Small intestine (tissue), 7 donors: ENCODE measurements around the gene FCF1. TPM values are rescaled to one million over a fixed set of nuclear protein-coding genes. Genes with fewer than 3 reads are reported as not detected.
"Not testable (repeated sequence)": the region's sequence is repeated elsewhere in the genome, so short reads cannot be mapped to it uniquely, and the experiment has no call there.

Source experiments
- DNase-seq, 2 donors: peaks; one replicate each; pipeline versions ENCODE4 v3.0.0 to v3.0.0-alpha.2; 2013
- FAIRE-seq: peaks from 2 replicates; lab custom pipeline; 2012; peaks lifted over from hg19 to GRCh38; lab: Jason Lieb, UNC
- H3K27ac ChIP-seq, 3 donors: one replicate each; pipeline ENCODE4 v1.5.1; 2013; ENCODE audit warnings: low read length in 2 of 3, mild to moderate bottlenecking in 2 of 3, control low read depth in 1 of 3, inconsistent platforms in 1 of 3, low read depth in 1 of 3, moderate library complexity in 1 of 3
- H3K27me3 ChIP-seq, 3 donors: one replicate each; pipeline ENCODE4 v1.6.1; 2013; ENCODE audit warnings: low read length in 3 of 3, inconsistent platforms in 1 of 3; ENCODE audit not compliant: control insufficient read depth in 3 of 3, insufficient read depth in 3 of 3
- H3K36me3 ChIP-seq, 3 donors: one replicate each; pipeline ENCODE4 v1.6.1; 2013; ENCODE audit warnings: low read length in 3 of 3, inconsistent platforms in 1 of 3, low read depth in 1 of 3, mild to moderate bottlenecking in 1 of 3, moderate library complexity in 1 of 3; ENCODE audit not compliant: control insufficient read depth in 3 of 3, insufficient read depth in 2 of 3
- H3K4me1 ChIP-seq, 3 donors: one replicate each; pipeline ENCODE4 v1.6.1; 2013; ENCODE audit warnings: low read length in 2 of 3, inconsistent platforms in 1 of 3, low read depth in 1 of 3, mild to moderate bottlenecking in 1 of 3, moderate library complexity in 1 of 3; ENCODE audit not compliant: control insufficient read depth in 3 of 3, insufficient read depth in 2 of 3
- H3K4me3 ChIP-seq, 3 donors: one replicate each; pipeline ENCODE4 v1.5.1; 2013; ENCODE audit warnings: low read length in 3 of 3, control low read depth in 1 of 3, inconsistent platforms in 1 of 3, low read depth in 1 of 3, mild to moderate bottlenecking in 1 of 3, moderate library complexity in 1 of 3
- H3K9me3 ChIP-seq, 2 donors: one replicate each; pipeline ENCODE4 v1.6.1; 2013; ENCODE audit warnings: low read depth in 1 of 2, low read length in 1 of 2; ENCODE audit not compliant: control insufficient read depth in 2 of 2, insufficient read depth in 1 of 2
- WGBS, 3 donors: extraction: QIAGEN DNeasy Blood & Tissue Kit; methylation state at CpG; one replicate each; pipeline ENCODE4 v1.1.7; 2013; 5-methylcytosine and 5-hydroxymethylcytosine counted together
- polyA plus RNA-seq, 4 donors: library from polyadenylated mRNA; stranded (reverse) in 3 of 4; unstranded in 1 of 4; fragments of 200-250 nt in 3 of 4; fragments of 120-200 nt in 1 of 4; gene quantifications; one replicate each; pipeline versions ENCODE4 v1.2.1 to v1.2.3, GENCODE V29; 2013
- donor health status: healthy with polysubstance abuse.
- donor health status: control.
- donor health status: control.
- donor health status: Bipolar disorder and iron deficiency.
- donor health status: healthy.

Gene FCF1
- polyA plus RNA-seq, 4 donors, result 11.9 to 40.0 (median 23.8) TPM

DNA sequence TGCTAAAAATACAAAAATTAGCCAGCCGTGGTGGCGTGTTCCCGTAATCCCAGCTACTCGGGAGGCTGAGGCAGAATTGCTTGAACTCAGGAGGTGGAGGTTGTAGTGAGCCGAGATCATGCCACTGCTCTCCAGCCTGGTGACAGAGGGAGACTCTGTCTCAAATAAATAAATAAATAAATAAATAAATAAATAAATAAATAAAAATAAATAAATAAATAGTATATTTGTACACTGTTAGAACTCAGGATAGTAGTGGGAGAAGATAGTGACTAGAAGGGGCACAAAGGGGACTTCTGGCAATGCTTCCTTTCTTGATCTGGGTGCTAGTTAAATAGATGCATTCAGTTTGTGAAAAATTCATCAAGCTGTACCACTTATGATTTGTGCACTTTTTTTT, 45.6 kb downstream of the FCF1 start:
- not testable (repeated sequence) for FAIRE-seq, H3K9me3 ChIP-seq, H3K4me1 ChIP-seq, H3K27ac ChIP-seq, H3K36me3 ChIP-seq, H3K27me3 ChIP-seq, H3K4me3 ChIP-seq, DNase-seq
- 89 to 97% (median 97%) methylated on average over 5 of the region's 5 CpGs for WGBS, 3 donors

DNA sequence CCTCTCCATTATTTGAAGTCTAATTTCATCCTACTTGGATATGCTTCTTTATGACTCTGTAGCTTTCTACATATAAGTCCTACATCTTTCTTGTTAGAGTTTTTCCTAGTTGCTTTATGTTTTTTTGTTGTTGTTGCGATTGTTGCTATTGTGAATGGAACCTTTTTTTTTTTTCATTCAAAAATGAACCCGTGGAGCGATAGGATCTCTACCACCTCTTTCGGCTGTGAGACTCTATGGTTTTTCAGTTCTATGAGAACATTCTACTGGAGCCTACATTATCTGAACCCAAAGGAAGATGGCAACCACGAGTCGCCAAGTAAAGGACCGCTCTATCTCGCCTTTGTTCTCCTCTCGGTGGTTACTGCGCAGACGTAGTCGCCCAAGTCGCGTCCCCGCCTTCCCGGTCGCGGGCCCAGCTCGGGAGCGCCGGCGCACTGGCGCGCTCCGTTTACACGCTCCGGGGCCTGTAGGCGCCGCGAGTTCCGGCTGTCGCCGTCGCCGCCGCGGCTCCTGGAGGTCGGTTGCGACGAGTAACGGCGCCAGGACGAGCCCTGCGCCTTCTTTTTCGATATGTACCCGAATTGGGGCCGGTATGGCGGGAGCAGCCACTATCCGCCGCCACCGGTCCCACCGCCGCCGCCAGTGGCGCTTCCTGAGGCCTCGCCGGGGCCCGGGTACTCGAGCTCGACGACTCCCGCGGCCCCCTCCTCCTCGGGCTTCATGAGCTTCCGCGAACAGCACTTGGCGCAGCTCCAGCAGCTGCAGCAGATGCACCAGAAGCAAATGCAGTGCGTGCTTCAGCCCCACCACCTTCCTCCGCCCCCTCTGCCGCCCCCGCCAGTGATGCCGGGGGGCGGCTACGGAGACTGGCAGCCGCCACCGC, 50.2 kb downstream of the FCF1 start, which contains the start of gene YLPM1:
YLPM1 (plus strand) TSS at position 400 of the 886 bp plus-strand sequence; CDS start at position 574, 174 bp downstream.
- Histone ChIP-seq H3K27me3 (no peaks in the 10 kb centered on the region), H3K4me3 (peak within 1 kb of the TSS; percentile 90 to 97 (median 96)), H3K36me3 (peaks cover 0 to 3% (median 0%) of the 10 kb centered on the region in 3 donors), H3K4me1 (peaks cover 0 to 5% (median 0%) of the 10 kb centered on the region in 3 donors), H3K9me3 (no peaks in the 10 kb centered on the region), H3K27ac (peak within 1 kb of the TSS; percentile 86 to 96 (median 87))
- 0 to 1% (median 1%) methylated on average over 58 to 76 of the region's 76 CpGs for WGBS, 3 donors
- DNase-seq, result peak; percentile 97 to 98
- FAIRE-seq, result no peak

DNA sequence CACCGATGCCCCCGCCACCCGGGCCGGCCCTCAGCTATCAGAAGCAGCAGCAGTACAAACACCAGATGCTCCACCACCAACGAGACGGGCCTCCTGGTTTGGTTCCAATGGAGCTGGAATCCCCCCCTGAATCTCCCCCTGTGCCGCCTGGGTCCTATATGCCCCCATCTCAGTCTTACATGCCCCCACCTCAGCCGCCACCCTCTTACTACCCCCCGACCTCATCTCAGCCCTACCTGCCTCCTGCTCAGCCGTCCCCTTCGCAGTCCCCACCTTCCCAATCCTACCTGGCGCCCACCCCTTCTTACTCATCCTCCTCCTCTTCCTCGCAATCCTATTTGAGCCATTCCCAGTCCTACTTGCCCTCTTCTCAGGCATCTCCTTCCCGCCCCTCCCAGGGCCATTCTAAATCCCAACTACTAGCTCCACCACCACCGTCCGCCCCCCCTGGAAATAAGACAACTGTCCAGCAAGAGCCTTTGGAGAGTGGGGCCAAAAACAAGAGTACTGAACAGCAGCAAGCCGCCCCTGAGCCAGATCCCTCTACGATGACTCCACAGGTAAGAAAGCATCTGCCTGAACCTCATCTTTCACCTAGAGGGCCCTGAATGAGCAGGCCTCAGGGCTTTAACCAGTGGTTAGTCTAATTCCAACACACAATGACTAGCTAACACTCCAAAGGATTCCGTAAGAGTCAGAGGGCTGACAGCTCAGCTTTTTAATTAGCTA, 51.0 kb downstream of the FCF1 start:
- H3K9me3 ChIP-seq, result no peaks in the 10 kb centered on the region

DNA sequence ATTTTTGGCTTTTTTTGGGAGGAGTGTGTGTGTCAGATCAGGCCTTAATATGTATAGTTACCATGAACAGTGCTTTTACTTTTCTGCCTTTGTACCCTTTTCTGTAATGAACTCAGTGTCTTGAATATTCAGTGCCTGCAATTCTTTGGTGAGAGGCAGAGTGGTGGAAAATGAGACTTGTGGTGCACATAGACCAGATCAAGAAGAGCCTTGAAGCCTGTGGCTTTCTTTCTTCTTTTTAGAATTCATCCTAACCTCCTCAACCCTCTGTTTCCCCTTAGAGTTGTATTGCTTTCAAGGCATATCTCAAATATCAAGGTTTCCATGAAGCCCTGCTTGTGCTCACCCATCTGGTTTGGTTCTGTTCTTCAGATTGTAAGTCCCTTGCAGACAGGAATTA, 52.8 kb downstream of the FCF1 start:
- peaks cover 0 to 5% (median 0%) of the 10 kb centered on the region in 3 donors for H3K36me3 ChIP-seq
- no peaks in the 10 kb centered on the region for H3K9me3 ChIP-seq
- H3K4me1 ChIP-seq, result peaks cover 0 to 5% (median 0%) of the 10 kb centered on the region in 3 donors
- DNase-seq (no peak), FAIRE-seq (no peak)
- no peak overlapping the region for H3K27ac ChIP-seq
- peak overlapping the region in 1 of 3 donors; percentile 19 for H3K4me3 ChIP-seq
- H3K27me3 ChIP-seq, result no peaks in the 10 kb centered on the region

More for the DNA sequence above, 51.0 kb downstream of the FCF1 start:
- no peak for FAIRE-seq
- Histone ChIP-seq H3K4me1 (peaks cover 0 to 5% (median 0%) of the 10 kb centered on the region in 3 donors), H3K36me3 (peaks cover 0 to 3% (median 0%) of the 10 kb centered on the region in 3 donors), H3K4me3 (peak overlapping the region; percentile 90 to 97 (median 96)), H3K27me3 (no peaks in the 10 kb centered on the region), H3K27ac (peak overlapping the region in 2 of 3 donors; percentile 87 to 96)
- peak; percentile 22 to 42 for DNase-seq
- 1 to 2% (median 1%) methylated on average over 16 to 19 of the region's 19 CpGs for WGBS, 3 donors

DNA sequence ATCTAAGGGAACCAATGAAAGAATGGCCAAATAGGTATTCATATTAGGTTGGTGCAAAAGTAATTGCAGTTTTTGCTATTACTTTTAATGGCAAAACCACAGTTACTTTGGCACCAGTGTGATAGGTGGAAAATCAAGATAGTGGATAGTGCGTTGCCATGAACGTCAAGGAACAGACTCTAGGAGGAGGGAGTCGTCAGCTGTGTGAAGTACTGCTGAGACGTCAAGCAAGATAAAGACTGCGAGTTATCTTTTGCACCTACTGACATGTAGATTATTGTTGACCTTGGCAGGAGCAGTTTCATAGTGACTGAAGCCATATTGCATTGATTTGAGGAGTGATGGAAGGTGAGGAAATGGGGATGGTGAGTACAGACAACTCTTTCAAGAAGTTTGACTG, 58.5 kb downstream of the FCF1 start:
- DNase-seq, result peak in 1 of 2 donors; percentile 29
- H3K27me3 ChIP-seq, result no peaks in the 10 kb centered on the region
- FAIRE-seq, result no peak
- no peak overlapping the region for H3K4me3 ChIP-seq
- H3K9me3 ChIP-seq, result no peaks in the 10 kb centered on the region
- WGBS, 3 donors, result 36 to 59% (median 46%) methylated on average over 5 of the region's 5 CpGs
- H3K36me3 ChIP-seq, result peaks cover 0 to 12% (median 2%) of the 10 kb centered on the region in 3 donors
- H3K27ac ChIP-seq, result no peak overlapping the region
- H3K4me1 ChIP-seq, result peaks cover 0 to 5% (median 0%) of the 10 kb centered on the region in 3 donors

DNA sequence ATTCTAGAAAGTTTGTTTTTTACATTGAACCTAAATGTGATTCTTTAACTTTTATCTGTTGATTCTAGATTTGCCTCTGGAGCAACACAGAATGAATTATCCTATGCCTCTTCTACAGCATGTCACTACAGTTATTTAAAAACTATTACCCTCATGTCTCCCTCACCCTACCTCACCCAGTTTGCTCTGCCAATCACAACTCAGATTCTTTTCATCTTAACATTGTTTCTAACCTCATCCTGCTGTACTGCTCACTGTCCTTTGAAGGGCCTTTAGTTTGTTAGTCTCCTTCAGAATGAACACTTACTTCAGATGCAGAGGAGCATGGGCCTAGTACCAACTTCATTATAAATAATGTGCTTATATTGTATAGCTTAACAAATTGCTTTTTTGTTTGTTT, 71.7 kb downstream of the FCF1 start:
- Histone ChIP-seq H3K4me3 (no peak overlapping the region), H3K27me3 (no peaks in the 10 kb centered on the region), H3K36me3 (peaks cover 14 to 36% (median 20%) of the 10 kb centered on the region in 3 donors), H3K9me3 (no peaks in the 10 kb centered on the region), H3K27ac (no peak overlapping the region), H3K4me1 (no peaks in the 10 kb centered on the region)
- DNase-seq, result no peak
- no peak for FAIRE-seq

GRCh38 chr14:74785056-74785613, 72.2 kb downstream of the FCF1 start:
- Histone ChIP-seq H3K27me3 (no peaks in the 10 kb centered on the region), H3K27ac (no peak overlapping the region), H3K4me1 (no peaks in the 10 kb centered on the region), H3K36me3 (peaks cover 14 to 32% (median 19%) of the 10 kb centered on the region in 3 donors), H3K4me3 (no peak overlapping the region), H3K9me3 (no peaks in the 10 kb centered on the region)
- DNase-seq, result no peak
- WGBS, 3 donors, result 43 to 56% (median 46%) methylated on average over 1 of the region's 1 CpG
- no peak for FAIRE-seq

GRCh38 chr14:74786796-74787315, 73.9 kb downstream of the FCF1 start:
- no peak overlapping the region for H3K27ac ChIP-seq
- FAIRE-seq, result no peak
- no peak overlapping the region for H3K4me3 ChIP-seq
- WGBS, 3 donors, result 89 to 95% (median 93%) methylated on average over 2 of the region's 2 CpGs
- H3K9me3 ChIP-seq, result peaks cover 0 to 3% of the 10 kb centered on the region in 2 donors
- DNase-seq, result no peak
- H3K4me1 ChIP-seq, result no peaks in the 10 kb centered on the region
- H3K27me3 ChIP-seq, result no peaks in the 10 kb centered on the region
- H3K36me3 ChIP-seq, result peaks cover 3 to 28% (median 7%) of the 10 kb centered on the region in 3 donors
